Keratinocyte (primary cell): Measurements from ENCODE around the gene ENPP3.

ENCODE experiments used
- EZH2 ChIP-seq: IDR thresholded peaks from one replicate; pipeline ENCODE4 v1.6.1; 2012; ENCODE audit warnings: inconsistent platforms, mild to moderate bottlenecking, low read length, moderate library complexity
- TF ChIP-seq, protein P1 (sequence below), 3 experiments: IDR thresholded peaks in 1 of 3; conservative IDR thresholded peaks in 1 of 3; optimal IDR thresholded peaks in 1 of 3; 2 replicates in 2 of 3; 3 replicates in 1 of 3; pipeline versions ENCODE3 to v1.5.1; 2011; ENCODE audit warnings: low read length in 3 of 3, mild to moderate bottlenecking in 3 of 3, moderate library complexity in 2 of 3, control low read depth in 1 of 3, inconsistent platforms in 1 of 3; ENCODE audit not compliant: insufficient read depth in 2 of 3; ENCODE audit errors: extremely low read depth in 1 of 3

DNA sequence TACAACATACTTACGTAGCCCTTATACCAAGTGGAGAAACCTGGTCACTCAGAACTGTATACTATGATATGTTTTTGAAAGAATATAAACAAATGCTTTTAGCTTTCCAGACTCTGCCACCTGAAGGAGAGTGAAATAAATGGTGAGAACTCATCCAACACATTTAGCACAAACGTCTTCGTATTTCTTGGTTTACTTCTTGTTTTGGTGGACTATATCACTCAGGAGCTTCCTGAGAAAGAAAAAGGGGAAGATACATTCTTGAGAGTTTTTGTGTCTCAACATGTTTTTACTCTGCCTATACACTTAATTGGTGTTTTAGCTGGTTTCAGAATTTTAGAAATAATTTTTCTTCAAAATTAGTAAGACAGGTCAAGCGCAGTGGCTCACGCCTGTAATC, 93.2 kb downstream of the ENPP3 start:
- TF ChIP-seq, protein P1, sequence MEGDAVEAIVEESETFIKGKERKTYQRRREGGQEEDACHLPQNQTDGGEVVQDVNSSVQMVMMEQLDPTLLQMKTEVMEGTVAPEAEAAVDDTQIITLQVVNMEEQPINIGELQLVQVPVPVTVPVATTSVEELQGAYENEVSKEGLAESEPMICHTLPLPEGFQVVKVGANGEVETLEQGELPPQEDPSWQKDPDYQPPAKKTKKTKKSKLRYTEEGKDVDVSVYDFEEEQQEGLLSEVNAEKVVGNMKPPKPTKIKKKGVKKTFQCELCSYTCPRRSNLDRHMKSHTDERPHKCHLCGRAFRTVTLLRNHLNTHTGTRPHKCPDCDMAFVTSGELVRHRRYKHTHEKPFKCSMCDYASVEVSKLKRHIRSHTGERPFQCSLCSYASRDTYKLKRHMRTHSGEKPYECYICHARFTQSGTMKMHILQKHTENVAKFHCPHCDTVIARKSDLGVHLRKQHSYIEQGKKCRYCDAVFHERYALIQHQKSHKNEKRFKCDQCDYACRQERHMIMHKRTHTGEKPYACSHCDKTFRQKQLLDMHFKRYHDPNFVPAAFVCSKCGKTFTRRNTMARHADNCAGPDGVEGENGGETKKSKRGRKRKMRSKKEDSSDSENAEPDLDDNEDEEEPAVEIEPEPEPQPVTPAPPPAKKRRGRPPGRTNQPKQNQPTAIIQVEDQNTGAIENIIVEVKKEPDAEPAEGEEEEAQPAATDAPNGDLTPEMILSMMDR (optimal IDR thresholded peaks at IDR 0.05 in 1 of 3, IDR thresholded peaks at IDR 0.05 in 1 of 3, conservative IDR thresholded peaks at IDR 0.05 in 1 of 3; ENCODE audit: extremely low read depth in 1 of 3, insufficient read depth in 2 of 3, low read length in 3 of 3) = no peak
- no peak for TF ChIP-seq EZH2
